ENCODE results near the gene ZDHHC11B.
"Not testable (repeated sequence)": the region's sequence is repeated elsewhere in the genome, so short reads cannot be mapped to it uniquely, and the experiment has no call there.

Gene ZDHHC11B

GRCh38 chr5:766666-767431, 17.7 kb downstream of the ZDHHC11B start:
- no peak for DNase-seq

GRCh38 chr5:765948-766631, 18.4 kb downstream of the ZDHHC11B start:
- DNase-seq, result no peak

GRCh38 chr5:763998-764781, 20.3 kb downstream of the ZDHHC11B start:
- no peak for DNase-seq

- DNase-seq, result no peak
Measured at GRCh38 chr5:763397-763796, 21.1 kb downstream of the ZDHHC11B start.

GRCh38 chr5:762996-763395, 21.5 kb downstream of the ZDHHC11B start:
- not testable (repeated sequence) for DNase-seq

- DNase-seq, result no peak
Measured at GRCh38 chr5:761854-762710, 22.4 kb downstream of the ZDHHC11B start.

GRCh38 chr5:761059-761771, 23.3 kb downstream of the ZDHHC11B start:
- no peak for DNase-seq

- DNase-seq, result no peak
Measured at GRCh38 chr5:760363-761058, 24.0 kb downstream of the ZDHHC11B start.

GRCh38 chr5:759781-760362, 24.7 kb downstream of the ZDHHC11B start:
- DNase-seq, result no peak

GRCh38 chr5:759111-759751, 25.3 kb downstream of the ZDHHC11B start:
- no peak for DNase-seq

GRCh38 chr5:758698-759053, 25.9 kb downstream of the ZDHHC11B start:
- DNase-seq, result no peak

- no peak for DNase-seq
Measured at GRCh38 chr5:757931-758697, 26.4 kb downstream of the ZDHHC11B start.

GRCh38 chr5:757346-757930, 27.1 kb downstream of the ZDHHC11B start:
- DNase-seq, result no peak

GRCh38 chr5:756865-757345, 27.6 kb downstream of the ZDHHC11B start:
- no peak for DNase-seq

- no peak for DNase-seq
Measured at GRCh38 chr5:756171-756570, 28.4 kb downstream of the ZDHHC11B start.

GRCh38 chr5:754143-754632, 30.3 kb downstream of the ZDHHC11B start:
- DNase-seq, result not testable (repeated sequence)

- not testable (repeated sequence) for DNase-seq
Measured at GRCh38 chr5:753567-754142, 30.9 kb downstream of the ZDHHC11B start.

- not testable (repeated sequence) for DNase-seq
Measured at GRCh38 chr5:752532-753115, 31.9 kb downstream of the ZDHHC11B start.

Measured in cerebellar nuclear complex (tissue), 1 donor.